ENCODE data around the gene IGSF21. TPM values are rescaled to one million over a fixed set of nuclear protein-coding genes. Genes with fewer than 3 reads are reported as not detected.

IGSF21 gene
- polyA plus RNA-seq, 2 of the 4 experiments (the other 2 are of a cell fraction) = not detected

DNA sequence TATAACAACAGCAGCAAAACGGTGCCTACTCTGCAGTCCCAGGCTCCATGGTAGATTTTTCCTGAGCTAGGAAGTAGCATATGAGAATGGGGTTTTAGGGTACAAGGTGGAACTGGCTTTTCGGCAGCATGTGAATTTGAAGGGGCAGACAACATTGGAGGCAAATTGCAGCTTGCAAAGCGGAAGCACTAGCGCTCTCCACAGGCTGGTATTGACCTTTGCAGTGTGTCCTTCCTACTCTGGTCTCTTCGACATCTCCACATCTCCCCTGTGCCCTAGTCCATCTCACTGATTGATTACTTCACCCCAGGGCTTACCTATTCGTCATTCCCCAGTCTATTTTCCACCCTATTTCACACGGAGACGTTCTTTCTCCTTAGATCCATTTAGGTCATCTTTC, 13.0 kb downstream of the IGSF21 start:
- no peak overlapping the region for H3K27ac ChIP-seq
- ChIA-PET CTCF (interaction anchor here (1.1 to 1.2 kb wide), 3 partner anchors 20 to 461 kb away, joined by 3 to 4 read pairs (median 3); no protein-coding TSS in a partner anchor), POLR2A (no interaction called here)
- 20% methylated on average over 8 of the region's 8 CpGs for WGBS (ENCODE audit: missing lambda C conversion rate)
- H3K9me3 ChIP-seq = no peaks in the 10 kb centered on the region
- no peaks in the 10 kb centered on the region for H3K4me1 ChIP-seq
- no peak for FAIRE-seq
- no peak overlapping the region for H3K4me2 ChIP-seq
- no peak for TF ChIP-seq CHD4 (IDR thresholded peaks at IDR 0.05; ENCODE audit: borderline replicate concordance)
- TF ChIP-seq HEYL (CRISPR knock-in tag; IDR thresholded peaks at IDR 0.05) = no peak
- TF ChIP-seq NR3C1 (IDR thresholded peaks at IDR 0.05) = no peak
- no peak for TF ChIP-seq ZNF302 (CRISPR knock-in tag; IDR thresholded peaks at IDR 0.05)
- no peak for TF ChIP-seq ZC3H11A (IDR thresholded peaks at IDR 0.05)
- TF ChIP-seq HOXA7 (CRISPR knock-in tag; IDR thresholded peaks at IDR 0.05) = no peak
- TF ChIP-seq, protein P1, sequence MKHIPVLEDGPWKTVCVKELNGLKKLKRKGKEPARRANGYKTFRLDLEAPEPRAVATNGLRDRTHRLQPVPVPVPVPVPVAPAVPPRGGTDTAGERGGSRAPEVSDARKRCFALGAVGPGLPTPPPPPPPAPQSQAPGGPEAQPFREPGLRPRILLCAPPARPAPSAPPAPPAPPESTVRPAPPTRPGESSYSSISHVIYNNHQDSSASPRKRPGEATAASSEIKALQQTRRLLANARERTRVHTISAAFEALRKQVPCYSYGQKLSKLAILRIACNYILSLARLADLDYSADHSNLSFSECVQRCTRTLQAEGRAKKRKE (CRISPR knock-in tag; IDR thresholded peaks at IDR 0.05; ENCODE audit: low read depth) = no peak
- TF ChIP-seq RARB (CRISPR knock-in tag; IDR thresholded peaks at IDR 0.05) = no peak
- TF ChIP-seq HOXB13 (CRISPR knock-in tag; IDR thresholded peaks at IDR 0.05; ENCODE audit: low read depth) = no peak
- no peak for TF ChIP-seq POLR2A (IDR thresholded peaks at IDR 0.05; ENCODE audit: low read length)
- no peak for TF ChIP-seq FOSL2 (IDR thresholded peaks at IDR 0.05)
- no peak for TF ChIP-seq FOSL2 (CRISPR knock-in tag; IDR thresholded peaks at IDR 0.05)
- no peak for TF ChIP-seq HDAC2 (IDR thresholded peaks at IDR 0.05)
- TF ChIP-seq, protein P2, sequence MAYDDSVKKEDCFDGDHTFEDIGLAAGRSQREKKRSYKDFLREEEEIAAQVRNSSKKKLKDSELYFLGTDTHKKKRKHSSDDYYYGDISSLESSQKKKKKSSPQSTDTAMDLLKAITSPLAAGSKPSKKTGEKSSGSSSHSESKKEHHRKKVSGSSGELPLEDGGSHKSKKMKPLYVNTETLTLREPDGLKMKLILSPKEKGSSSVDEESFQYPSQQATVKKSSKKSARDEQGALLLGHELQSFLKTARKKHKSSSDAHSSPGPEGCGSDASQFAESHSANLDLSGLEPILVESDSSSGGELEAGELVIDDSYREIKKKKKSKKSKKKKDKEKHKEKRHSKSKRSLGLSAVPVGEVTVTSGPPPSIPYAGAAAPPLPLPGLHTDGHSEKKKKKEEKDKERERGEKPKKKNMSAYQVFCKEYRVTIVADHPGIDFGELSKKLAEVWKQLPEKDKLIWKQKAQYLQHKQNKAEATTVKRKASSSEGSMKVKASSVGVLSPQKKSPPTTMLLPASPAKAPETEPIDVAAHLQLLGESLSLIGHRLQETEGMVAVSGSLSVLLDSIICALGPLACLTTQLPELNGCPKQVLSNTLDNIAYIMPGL (CRISPR knock-in tag; IDR thresholded peaks at IDR 0.05; ENCODE audit: borderline replicate concordance) = no peak
- TF ChIP-seq BHLHE40 (IDR thresholded peaks at IDR 0.05; ENCODE audit: low read depth, low read length) = no peak
- TF ChIP-seq JUN (IDR thresholded peaks at IDR 0.05) = no peak
- TF ChIP-seq TFCP2L1 (CRISPR knock-in tag; IDR thresholded peaks at IDR 0.05) = no peak
- TF ChIP-seq, protein P3, sequence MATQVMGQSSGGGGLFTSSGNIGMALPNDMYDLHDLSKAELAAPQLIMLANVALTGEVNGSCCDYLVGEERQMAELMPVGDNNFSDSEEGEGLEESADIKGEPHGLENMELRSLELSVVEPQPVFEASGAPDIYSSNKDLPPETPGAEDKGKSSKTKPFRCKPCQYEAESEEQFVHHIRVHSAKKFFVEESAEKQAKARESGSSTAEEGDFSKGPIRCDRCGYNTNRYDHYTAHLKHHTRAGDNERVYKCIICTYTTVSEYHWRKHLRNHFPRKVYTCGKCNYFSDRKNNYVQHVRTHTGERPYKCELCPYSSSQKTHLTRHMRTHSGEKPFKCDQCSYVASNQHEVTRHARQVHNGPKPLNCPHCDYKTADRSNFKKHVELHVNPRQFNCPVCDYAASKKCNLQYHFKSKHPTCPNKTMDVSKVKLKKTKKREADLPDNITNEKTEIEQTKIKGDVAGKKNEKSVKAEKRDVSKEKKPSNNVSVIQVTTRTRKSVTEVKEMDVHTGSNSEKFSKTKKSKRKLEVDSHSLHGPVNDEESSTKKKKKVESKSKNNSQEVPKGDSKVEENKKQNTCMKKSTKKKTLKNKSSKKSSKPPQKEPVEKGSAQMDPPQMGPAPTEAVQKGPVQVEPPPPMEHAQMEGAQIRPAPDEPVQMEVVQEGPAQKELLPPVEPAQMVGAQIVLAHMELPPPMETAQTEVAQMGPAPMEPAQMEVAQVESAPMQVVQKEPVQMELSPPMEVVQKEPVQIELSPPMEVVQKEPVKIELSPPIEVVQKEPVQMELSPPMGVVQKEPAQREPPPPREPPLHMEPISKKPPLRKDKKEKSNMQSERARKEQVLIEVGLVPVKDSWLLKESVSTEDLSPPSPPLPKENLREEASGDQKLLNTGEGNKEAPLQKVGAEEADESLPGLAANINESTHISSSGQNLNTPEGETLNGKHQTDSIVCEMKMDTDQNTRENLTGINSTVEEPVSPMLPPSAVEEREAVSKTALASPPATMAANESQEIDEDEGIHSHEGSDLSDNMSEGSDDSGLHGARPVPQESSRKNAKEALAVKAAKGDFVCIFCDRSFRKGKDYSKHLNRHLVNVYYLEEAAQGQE (IDR thresholded peaks at IDR 0.05) = no peak
- no peak for TF ChIP-seq KDM5A (IDR thresholded peaks at IDR 0.05)
- no peak for TF ChIP-seq RCOR1 (IDR thresholded peaks at IDR 0.05; ENCODE audit: low read depth, low read length)
- no peak overlapping the region for H3K4me3 ChIP-seq
- no peak for DNase-seq (ENCODE audit: low read depth in 1 of 2, low spot score in 1 of 2)
- ATAC-seq = no peak

DNA sequence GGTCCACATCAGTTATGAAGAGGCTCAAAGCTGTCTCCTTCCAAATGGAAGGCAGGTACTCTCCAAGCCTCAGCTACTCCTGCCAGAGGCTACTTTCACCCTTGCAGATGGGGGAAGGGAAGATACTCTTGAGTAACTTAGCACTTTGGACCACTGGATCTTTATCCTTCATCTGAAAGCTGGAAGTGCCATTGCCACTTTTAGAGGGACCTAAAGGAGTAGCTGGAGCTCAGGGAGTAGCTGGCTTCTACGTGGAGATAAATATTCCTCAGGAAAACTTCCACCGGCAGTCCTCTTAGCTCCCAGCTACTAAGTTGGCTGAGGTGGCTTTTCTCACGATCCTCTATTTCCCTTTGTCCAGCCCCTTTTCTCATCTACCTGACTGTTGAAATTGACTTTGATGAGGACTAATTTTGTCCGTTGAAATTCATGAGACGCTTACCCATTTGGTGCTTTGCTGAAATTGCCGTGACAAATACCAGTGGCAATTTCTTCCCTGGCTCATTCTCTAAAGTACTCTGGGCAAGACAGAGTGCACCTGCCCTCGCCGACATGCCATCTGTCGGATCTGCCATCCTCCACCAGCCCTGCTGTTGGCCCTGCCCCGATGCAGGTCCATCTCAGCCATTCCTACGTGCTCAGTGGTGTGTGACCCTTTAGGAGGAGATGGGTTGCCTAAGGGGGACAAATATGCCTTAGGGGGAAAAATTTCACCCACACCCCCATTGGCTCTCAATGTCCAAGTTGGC, 13.6 kb downstream of the IGSF21 start:
- POLR2A ChIA-PET = no interaction called here
- DNase-seq (ENCODE audit: low read depth in 1 of 2, low spot score in 1 of 2) (no peak), FAIRE-seq (no peak), ATAC-seq (no peak)
- Histone ChIP-seq H3K4me1 (no peaks in the 10 kb centered on the region), H3K27ac (no peak overlapping the region), H3K9me3 (no peaks in the 10 kb centered on the region), H3K4me3 (no peak overlapping the region), H3K4me2 (no peak overlapping the region)
- WGBS (ENCODE audit: missing lambda C conversion rate) = 43% methylated on average over 11 of the region's 11 CpGs
- CTCF ChIA-PET = interaction anchor here (1.1 to 1.2 kb wide), 3 partner anchors 21 to 460 kb away, joined by 3 to 4 read pairs (median 3); no protein-coding TSS in a partner anchor
- TF ChIP-seq HEYL (CRISPR knock-in tag; IDR thresholded peaks at IDR 0.05) = no peak
- TF ChIP-seq POLR2A (IDR thresholded peaks at IDR 0.05; ENCODE audit: low read length) = no peak
- TF ChIP-seq EHF (CRISPR knock-in tag; IDR thresholded peaks at IDR 0.05) = no peak
- no peak for TF ChIP-seq MAFK (IDR thresholded peaks at IDR 0.05; ENCODE audit: partially characterized antibody)
- TF ChIP-seq TP53 (CRISPR knock-in tag; IDR thresholded peaks at IDR 0.05) = no peak
- TF ChIP-seq RNF2 (IDR thresholded peaks at IDR 0.05; ENCODE audit: borderline replicate concordance, low read depth) = no peak
- TF ChIP-seq GATA3 (IDR thresholded peaks at IDR 0.05; ENCODE audit: borderline replicate concordance) = no peak
- no peak for TF ChIP-seq CHD4 (IDR thresholded peaks at IDR 0.05; ENCODE audit: borderline replicate concordance)
